Right atrium auricular region (tissue), 2 donors: Measurements from ENCODE around the gene MIOX. TPM values are rescaled to one million over a fixed set of nuclear protein-coding genes. Genes with fewer than 3 reads are reported as not detected.
"Not testable (repeated sequence)": the region's sequence is repeated elsewhere in the genome, so short reads cannot be mapped to it uniquely, and the experiment has no call there.

Experiments used
- DNase-seq: peaks from one replicate; pipeline ENCODE4 v3.0.0-alpha.2; 2019; ENCODE audit warnings: low spot score
- H3K27ac ChIP-seq, 2 donors: fragments of 200-600 bp; sonication (generic); 1 replicate in 1 of 2; 2 replicates in 1 of 2; pipeline ENCODE4 v1.5.1; 2016 to 2019
- H3K27me3 ChIP-seq, 2 donors: fragments of 200-600 bp; sonication (generic); one replicate each; pipeline versions ENCODE4 v1.5.1 to v1.6.0; 2017 to 2019
- H3K36me3 ChIP-seq: fragments of 200-600 bp; sonication (generic); one replicate; pipeline ENCODE4 v1.5.1; 2016
- H3K4me1 ChIP-seq, 2 donors: fragments of 200-600 bp; sonication (generic); one replicate each; pipeline versions ENCODE4 v1.5.1 to v1.6.0; 2017 to 2019
- H3K4me3 ChIP-seq, 2 donors: fragments of 200-600 bp; sonication (generic); 1 replicate in 1 of 2; 2 replicates in 1 of 2; pipeline ENCODE4 v1.5.1; 2017 to 2019; ENCODE audit warnings: mild to moderate bottlenecking in 1 of 2, moderate library complexity in 1 of 2
- H3K9me3 ChIP-seq, 2 donors: fragments of 200-600 bp; sonication (generic); one replicate each; pipeline ENCODE4 v1.5.1; 2019
- CTCF ChIP-seq, 2 donors: fragments of 200-600 bp; sonication (generic); IDR thresholded peaks; one replicate each; pipeline ENCODE4 v1.5.1; 2019; ENCODE audit warnings: antibody characterized with exemption in 2 of 2
- total RNA-seq, 2 donors: library from RNA; depleted of rRNA; stranded (reverse); fragments of >200 nt; gene quantifications; one replicate each; pipeline ENCODE4 v1.1.0, GENCODE V29; 2016

Gene MIOX
- total RNA-seq, 2 donors from 2014 or later = not detected

- no peak for DNase-seq
- Histone ChIP-seq H3K9me3 (no peaks in the 10 kb centered on the region), H3K36me3 (peaks cover 61% of the 10 kb centered on the region), H3K27me3 (no peaks in the 10 kb centered on the region), H3K4me1 (no peaks in the 10 kb centered on the region), H3K4me3 (no peak overlapping the region), H3K27ac (no peak overlapping the region)
- no peak for TF ChIP-seq CTCF (IDR thresholded peaks at IDR 0.05)
Measured at GRCh38 chr22:50517495-50518260, 31.0 kb downstream of the MIOX start.

GRCh38 chr22:50518606-50519005, 31.9 kb downstream of the MIOX start:
- Histone ChIP-seq H3K9me3 (no peaks in the 10 kb centered on the region), H3K27ac (no peak overlapping the region), H3K27me3 (no peaks in the 10 kb centered on the region), H3K4me3 (no peak overlapping the region), H3K4me1 (no peaks in the 10 kb centered on the region), H3K36me3 (peaks cover 70% of the 10 kb centered on the region)
- no peak for DNase-seq
- TF ChIP-seq CTCF (IDR thresholded peaks at IDR 0.05) = no peak

GRCh38 chr22:50519151-50519550, 32.5 kb downstream of the MIOX start:
- Histone ChIP-seq H3K9me3 (no peaks in the 10 kb centered on the region), H3K4me1 (peaks cover 0 to 5% of the 10 kb centered on the region in 2 donors), H3K27ac (no peak overlapping the region), H3K4me3 (no peak overlapping the region), H3K36me3 (peaks cover 75% of the 10 kb centered on the region), H3K27me3 (no peaks in the 10 kb centered on the region)
- no peak for TF ChIP-seq CTCF (IDR thresholded peaks at IDR 0.05)
- no peak for DNase-seq

GRCh38 chr22:50520184-50520583, 33.5 kb downstream of the MIOX start:
- peaks cover 0 to 15% of the 10 kb centered on the region in 2 donors for H3K4me1 ChIP-seq
- H3K4me3 ChIP-seq, H3K27me3 ChIP-seq, DNase-seq, H3K9me3 ChIP-seq, H3K27ac ChIP-seq: not testable (repeated sequence)
- peaks cover 75% of the 10 kb centered on the region for H3K36me3 ChIP-seq

- H3K36me3 ChIP-seq = peaks cover 75% of the 10 kb centered on the region
- H3K9me3 ChIP-seq = no peaks in the 10 kb centered on the region
- H3K27ac ChIP-seq = no peak overlapping the region
- DNase-seq = no peak
- H3K27me3 ChIP-seq = no peaks in the 10 kb centered on the region
- no peak overlapping the region for H3K4me3 ChIP-seq
- no peak for TF ChIP-seq CTCF (IDR thresholded peaks at IDR 0.05)
- peaks cover 0 to 15% of the 10 kb centered on the region in 2 donors for H3K4me1 ChIP-seq
Measured at GRCh38 chr22:50520826-50521453, 34.3 kb downstream of the MIOX start.

GRCh38 chr22:50521710-50522109, 35.1 kb downstream of the MIOX start:
- no peak for DNase-seq
- H3K36me3 ChIP-seq = peaks cover 69% of the 10 kb centered on the region
- no peak for TF ChIP-seq CTCF (IDR thresholded peaks at IDR 0.05)
- H3K4me1 ChIP-seq = peaks cover 0 to 20% of the 10 kb centered on the region in 2 donors
- no peaks in the 10 kb centered on the region for H3K9me3 ChIP-seq
- no peak overlapping the region for H3K4me3 ChIP-seq
- H3K27me3 ChIP-seq = no peaks in the 10 kb centered on the region
- no peak overlapping the region for H3K27ac ChIP-seq
